SH-SY5Y (cell line): ENCODE data around the gene GPR32.

Experiments used
- GATA2 ChIP-seq: IDR thresholded peaks from 2 replicates; pipeline ENCODE4 v1.6.1; 2011; ENCODE audit warnings: mild to moderate bottlenecking, low read depth, low read length
- GATA3 ChIP-seq: IDR thresholded peaks from 2 replicates; pipeline ENCODE4 v1.6.1; 2011; ENCODE audit warnings: low read depth, mild to moderate bottlenecking, low read length, moderate library complexity

GRCh38 chr19:50739914-50740426 lies 30.3 kb upstream of the GPR32 start:
- no peak for TF ChIP-seq GATA2
- no peak for TF ChIP-seq GATA3
